Muscle of back (tissue), 13 donors: Measurements from ENCODE around the gene PI4KA. TPM values are rescaled to one million over a fixed set of nuclear protein-coding genes. Genes with fewer than 3 reads are reported as not detected.
"Not testable (repeated sequence)": the region's sequence is repeated elsewhere in the genome, so short reads cannot be mapped to it uniquely, and the experiment has no call there.

ENCODE experiments used
- DNase-seq, 3 donors: peaks; one replicate each; pipeline versions ENCODE4 v3.0.0 to v3.0.0-alpha.2; 2013
- long read RNA-seq, 9 donors: transcript quantifications; one replicate each; lab custom pipeline, GENCODE V29; 2026
- polyA plus RNA-seq, 10 donors: library from polyadenylated mRNA; unstranded; fragments of 120-200 nt; gene quantifications; one replicate each; pipeline ENCODE4 v1.2.1, GENCODE V29; 2013; ENCODE audit not compliant: insufficient read length in 10 of 10

PI4KA gene
- polyA plus RNA-seq = 10 to 100 TPM; 26.2 to 42.5 (median 35.0) TPM
- long read RNA-seq, donor 1, full-length matches to known transcripts = 2 of 57 reads
- long read RNA-seq, donor 1, partial matches to known transcripts = 46 of 57 reads
- long read RNA-seq, donor 1, other reads (novel, unspliced or antisense) = 9 of 57 reads
- long read RNA-seq, donor 2, partial matches to known transcripts = 6 of 6 reads
- long read RNA-seq, donor 2, other reads (novel, unspliced or antisense) = 0 of 6 reads
- long read RNA-seq, donor 3 = 0 reads
- long read RNA-seq, donor 4 = 0 reads
- long read RNA-seq, donor 5 = 0 reads
- long read RNA-seq, donor 6 = 0 reads
- long read RNA-seq, donor 7, partial matches to known transcripts = 0 of 1 reads
- long read RNA-seq, donor 7, other reads (novel, unspliced or antisense) = 0 of 1 reads
- long read RNA-seq, donor 8, partial matches to known transcripts = 10 of 22 reads
- long read RNA-seq, donor 8, other reads (novel, unspliced or antisense) = 12 of 22 reads
- long read RNA-seq, donor 9 = 0 reads

DNA sequence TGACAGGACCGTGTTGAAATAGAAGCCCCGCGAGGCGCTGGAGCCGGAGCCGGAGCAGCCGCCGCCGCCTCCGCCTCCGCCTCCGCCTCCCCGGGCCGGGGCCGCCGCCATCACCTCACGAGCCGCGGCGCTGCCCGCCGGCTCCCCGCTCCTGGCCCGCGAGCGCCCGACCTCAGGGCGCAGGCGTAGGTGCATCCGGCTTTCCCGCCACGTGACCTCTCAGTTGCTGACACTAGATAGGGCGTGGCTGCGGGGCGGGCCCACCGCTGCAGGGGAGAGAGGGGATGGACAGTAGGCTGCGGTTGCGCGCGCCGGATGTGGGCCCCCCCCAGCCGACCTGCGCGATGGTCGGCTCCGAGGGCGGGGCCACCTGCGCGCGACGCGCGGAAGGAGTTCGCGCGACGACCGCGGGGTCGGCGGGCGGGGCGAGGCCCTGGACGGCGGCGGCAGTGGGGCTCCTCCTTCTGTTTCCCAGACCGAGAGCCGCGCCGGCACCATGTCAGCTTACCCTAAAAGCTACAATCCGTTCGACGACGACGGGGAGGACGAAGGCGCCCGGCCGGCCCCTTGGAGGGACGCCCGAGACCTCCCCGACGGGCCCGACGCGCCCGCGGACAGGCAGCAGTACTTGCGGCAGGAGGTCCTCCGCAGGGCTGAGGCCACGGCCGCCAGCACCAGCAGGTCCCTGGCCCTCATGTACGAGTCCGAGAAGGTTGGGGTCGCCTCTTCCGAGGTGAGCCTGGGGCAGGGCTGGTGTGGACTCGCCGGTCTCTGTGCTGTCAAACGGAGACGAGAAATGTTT, at the start of gene PI4KA, which contains the start of gene SNAP29:
Gene PI4KA (minus strand): TSS at position 197 of the 802 bp plus-strand sequence. CDS start 86 bp downstream, at position 111.
Gene SNAP29 (plus strand): TSS at position 393 of the 802 bp plus-strand sequence. CDS start 104 bp downstream, at position 497.
- DNase-seq = peak; percentile 98 to 99 (median 98)

GRCh38 chr22:20906387-20906767, 47.8 kb upstream of the PI4KA start:
- DNase-seq = no peak

DNA sequence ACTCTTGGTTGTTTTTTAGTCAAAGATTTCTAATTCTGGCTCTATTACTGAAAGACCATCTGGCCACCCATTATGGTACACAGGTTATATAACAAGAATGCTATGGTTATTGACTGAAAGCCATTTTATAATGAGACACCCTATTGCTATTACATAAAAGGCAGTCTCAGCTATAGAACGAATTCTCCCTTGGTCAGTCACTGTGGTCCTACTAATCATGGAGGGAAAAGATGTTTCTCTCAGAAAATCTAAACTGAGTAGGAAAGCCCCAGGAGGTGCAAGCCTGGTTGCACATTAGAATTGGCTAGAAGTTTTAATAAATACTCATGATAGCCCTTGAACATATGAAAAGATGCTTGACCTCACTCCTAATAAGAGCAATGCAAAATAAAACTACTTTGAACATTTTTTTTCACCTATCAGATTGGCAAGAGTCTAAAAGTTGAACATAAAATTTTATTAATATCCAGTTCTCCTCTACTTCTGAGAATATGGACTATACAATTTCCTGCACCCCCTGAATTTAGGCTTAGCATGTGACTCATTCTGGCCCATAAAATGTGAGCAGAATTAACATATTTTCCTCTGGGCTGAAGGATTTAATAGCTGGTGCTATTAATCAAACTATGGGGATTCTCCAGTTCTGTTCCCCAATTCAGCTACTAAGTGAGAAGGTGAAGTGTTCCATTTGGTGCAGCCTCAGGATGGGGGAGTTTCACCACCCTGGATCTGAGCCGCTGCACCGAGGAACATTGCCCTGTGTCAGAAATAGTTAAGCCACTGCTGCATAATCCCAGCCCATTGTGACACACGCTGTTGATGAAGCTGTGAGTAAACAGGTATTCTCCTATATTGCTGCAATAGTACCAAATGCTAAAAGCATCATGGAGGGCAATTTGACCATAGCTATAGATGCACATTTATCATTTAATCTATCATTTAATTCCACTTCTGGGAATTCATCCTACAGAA, 47.1 kb upstream of the PI4KA start:
- no peak for DNase-seq

GRCh38 chr22:20904980-20905355, 46.4 kb upstream of the PI4KA start:
- DNase-seq = no peak

DNA sequence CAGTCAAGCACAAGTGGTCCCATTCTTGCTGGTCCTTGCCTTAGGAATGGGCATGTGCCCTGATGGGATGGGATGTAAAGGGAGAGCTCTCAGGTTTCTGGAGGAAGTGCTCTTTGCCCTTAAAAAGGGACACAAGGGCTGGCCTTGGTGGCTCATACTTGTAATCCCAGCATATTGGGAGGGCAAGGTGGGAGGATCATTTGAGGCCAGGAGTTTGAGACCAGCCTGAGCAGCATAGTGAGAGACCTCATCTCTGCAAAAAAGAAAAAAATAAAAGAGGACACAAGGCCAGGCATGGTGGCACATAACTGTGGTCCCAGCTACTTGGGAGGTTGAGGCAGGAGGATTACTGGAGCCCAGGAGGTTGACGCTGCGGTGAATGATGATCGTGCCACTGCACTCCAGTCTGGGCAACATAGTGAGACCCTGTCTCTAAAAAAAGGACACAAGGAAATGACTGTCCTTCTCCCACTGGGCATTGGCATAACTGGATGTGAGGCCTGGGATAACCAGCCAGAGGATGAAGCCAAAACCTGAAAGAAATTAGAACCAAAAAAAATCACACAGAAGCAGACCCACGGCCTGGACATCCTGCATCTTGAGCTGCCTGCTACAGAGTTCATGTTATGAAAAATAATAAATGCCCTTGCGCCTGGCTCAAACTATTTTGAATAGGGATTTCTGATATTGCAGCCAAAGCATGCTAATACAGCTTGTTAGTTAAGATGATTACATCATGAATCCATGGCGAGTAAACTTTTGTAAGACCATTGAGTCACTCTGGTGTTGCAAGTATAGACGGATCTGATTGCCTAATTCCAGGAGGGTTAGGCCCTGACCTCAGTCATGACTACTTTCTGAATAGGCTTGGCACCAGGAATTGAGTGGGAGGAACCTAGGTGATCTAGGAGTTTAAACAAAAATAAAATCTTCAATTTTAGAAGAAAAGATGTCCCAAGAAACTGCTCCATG, 45.7 kb upstream of the PI4KA start:
- DNase-seq = peak in 1 of 3 donors; percentile 62

- DNase-seq = no peak
Observed at GRCh38 chr22:20903093-20903492, 44.5 kb upstream of the PI4KA start.

- not testable (repeated sequence) for DNase-seq
Observed at GRCh38 chr22:20901093-20902033, 42.8 kb upstream of the PI4KA start.

- no peak for DNase-seq
Observed at GRCh38 chr22:20899827-20900423, 41.3 kb upstream of the PI4KA start.

DNA sequence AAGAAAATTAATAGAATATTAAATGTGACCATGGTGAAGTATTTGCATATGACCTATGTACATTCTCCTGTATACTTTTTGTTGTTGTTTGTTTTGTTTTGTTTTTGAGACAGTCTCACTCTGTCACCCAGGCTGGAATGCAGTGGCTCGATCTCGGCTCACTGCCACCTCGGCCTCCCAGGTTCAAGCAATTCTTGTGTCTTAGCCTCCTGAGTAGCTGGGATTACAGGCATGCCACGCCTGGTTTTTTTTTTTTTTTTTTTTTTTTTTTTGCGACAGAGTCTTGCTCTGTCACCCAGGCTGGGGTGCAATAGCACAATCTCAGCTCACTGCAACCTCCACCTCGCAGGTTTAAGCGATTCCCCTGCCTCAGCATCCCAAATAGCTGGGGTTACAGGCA, 39.1 kb upstream of the PI4KA start:
- not testable (repeated sequence) for DNase-seq

DNA sequence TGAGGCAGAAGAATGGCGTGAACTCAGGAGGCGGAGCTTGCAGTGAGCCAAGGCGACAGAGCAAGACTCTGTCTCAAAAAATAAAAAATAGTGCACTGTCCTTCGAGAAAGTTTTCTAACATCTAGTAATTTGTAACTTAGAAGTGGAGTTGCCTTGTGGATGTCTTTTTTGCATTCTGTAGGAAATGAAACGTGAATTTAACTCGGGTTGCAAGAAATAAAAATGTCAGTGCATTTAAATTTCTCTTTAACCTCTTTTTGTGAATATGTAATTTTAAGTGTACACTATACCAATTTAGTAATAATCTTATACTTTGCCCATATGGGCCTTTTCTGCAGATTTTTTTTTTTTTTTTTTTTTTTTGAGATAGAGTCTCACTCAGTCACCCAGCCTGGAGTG, 32.4 kb upstream of the PI4KA start:
- no peak for DNase-seq

DNA sequence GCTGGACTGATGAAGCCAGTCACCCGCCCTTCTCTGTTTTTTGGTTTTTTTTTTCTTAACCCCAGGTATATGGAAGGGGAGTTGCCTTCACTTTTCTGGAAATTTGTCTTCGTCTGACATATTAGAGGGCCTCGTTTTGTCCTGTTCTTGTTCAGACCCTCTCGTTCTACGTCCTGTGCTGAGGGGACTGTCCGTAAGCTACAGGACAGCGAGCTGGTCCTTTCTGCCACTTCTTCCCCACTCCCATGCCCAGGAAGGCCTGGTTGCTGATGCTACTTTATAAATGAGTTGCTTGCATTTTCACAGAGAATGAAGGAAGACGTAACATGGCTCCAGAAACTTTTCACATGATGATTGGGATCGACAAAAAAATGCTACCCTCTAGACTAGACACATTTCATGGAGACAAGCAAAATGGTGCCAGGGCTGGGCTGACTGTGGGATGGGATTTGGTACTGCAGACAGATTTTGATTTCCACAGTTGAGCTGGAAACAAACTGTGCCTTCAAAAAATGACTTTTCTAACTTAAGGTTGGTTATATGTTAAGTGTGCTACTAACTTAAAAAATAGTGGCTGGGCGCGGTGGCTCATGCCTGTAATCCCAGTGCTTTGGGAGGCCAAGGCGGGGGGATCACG, 31.4 kb upstream of the PI4KA start:
- DNase-seq = no peak

GRCh38 chr22:20889025-20889704, 30.6 kb upstream of the PI4KA start:
- no peak for DNase-seq

DNA sequence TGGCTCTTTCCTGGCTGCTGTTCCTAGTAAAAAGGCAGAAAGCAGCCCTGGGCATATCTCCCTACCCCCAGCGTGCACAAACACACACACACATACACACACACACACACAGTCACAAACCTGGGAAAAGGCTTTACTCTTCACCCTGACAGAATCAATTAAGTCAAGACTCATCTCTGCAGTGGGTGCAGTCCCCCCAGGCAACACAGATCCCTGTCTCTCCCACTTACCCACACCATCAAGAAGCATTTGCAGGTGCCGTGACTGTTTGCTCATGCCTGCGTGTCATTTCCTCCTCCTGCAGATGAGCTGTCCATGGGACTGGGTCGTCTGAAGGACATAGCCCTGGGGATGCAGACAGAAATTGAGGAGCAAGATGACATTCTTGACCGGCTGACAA, 28.8 kb upstream of the PI4KA start:
- no peak for DNase-seq

DNA sequence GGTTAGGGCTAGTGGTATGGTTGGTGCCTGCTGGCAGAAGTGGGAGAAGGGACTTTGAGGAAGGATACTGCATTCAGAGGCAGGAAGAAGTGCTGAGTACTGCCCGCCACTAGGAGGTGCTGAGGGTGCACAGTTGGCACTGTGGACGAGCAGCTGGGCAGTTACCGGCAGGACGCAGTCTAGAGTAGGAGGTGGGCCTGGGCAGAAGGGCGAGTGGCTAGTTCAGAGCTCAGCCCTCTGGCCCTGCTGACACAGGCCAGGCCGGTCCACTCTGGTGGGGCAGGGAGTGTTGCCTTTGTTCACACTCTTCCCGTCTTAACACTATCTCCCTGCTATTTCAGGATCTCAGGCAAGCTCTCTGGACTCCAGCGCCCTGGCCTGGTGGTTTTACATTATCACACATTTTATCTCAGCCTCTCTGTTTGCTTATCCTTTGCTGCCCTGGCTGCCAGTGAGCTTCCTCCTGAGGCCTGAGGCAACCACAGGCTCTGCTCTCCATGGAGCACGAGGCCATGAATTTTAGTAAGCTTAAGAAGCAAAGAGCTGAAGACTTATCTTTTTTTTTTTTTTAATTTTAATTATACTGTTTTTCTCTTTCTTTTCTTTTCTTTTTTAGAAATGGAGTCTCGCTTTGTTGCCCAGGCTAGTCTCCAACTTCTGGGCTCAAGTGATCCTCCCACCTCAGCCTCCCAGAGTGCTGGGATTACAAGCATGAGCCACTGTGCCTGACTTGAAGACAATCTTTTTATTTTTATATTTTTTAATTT, 27.1 kb upstream of the PI4KA start:
- DNase-seq = peak; percentile 30 to 68 (median 49)

- DNase-seq = peak in 1 of 3 donors; percentile 8
Observed at GRCh38 chr22:20885017-20885556, 26.5 kb upstream of the PI4KA start.

- no peak for DNase-seq
Observed at GRCh38 chr22:20884454-20884853, 25.8 kb upstream of the PI4KA start.
